Body of pancreas (tissue), 4 donors: Measurements from ENCODE around the gene C1QTNF5.

ENCODE experiments used
- CTCF ChIP-seq, 7 experiments: fragments of 450-650 bp in 4 of 7; fragments of 200-600 bp in 3 of 7; sonication (generic) in 3 of 7; IDR thresholded peaks; one replicate each; pipeline ENCODE4 v1.5.1; 2016 to 2019; ENCODE audit warnings: antibody characterized with exemption in 7 of 7
- POLR2A ChIP-seq, 3 donors: fragments of 450-650 bp; IDR thresholded peaks; one replicate each; pipeline ENCODE4 v1.6.1; 2016; ENCODE audit warnings: antibody characterized with exemption in 3 of 3, mild to moderate bottlenecking in 2 of 3

- TF ChIP-seq POLR2A (IDR thresholded peaks at IDR 0.05) (no peak), CTCF (IDR thresholded peaks at IDR 0.05) (peak in 6 of 7 experiments; percentile 64 to 80 (median 66))
These were observed 17.1 kb downstream of the C1QTNF5 start for GRCh38 chr11:119323532-119324033.
